HepG2 (cell line): ENCODE measurements around the gene DIABLO. TPM values are rescaled to one million over a fixed set of nuclear protein-coding genes. Genes with fewer than 3 reads are reported as not detected.

Experiments used
- AGO2 ChIP-seq: fragments of 200-400 bp; formaldehyde crosslinking; optimal IDR thresholded peaks from 2 replicates; pipeline ENCODE3; 2017; ENCODE audit warnings: mild to moderate bottlenecking, low read depth, low read length, moderate library complexity
- ATF4 ChIP-seq, 2 experiments: fragments of 450-650 bp in 1 of 2; sonication (generic) in 1 of 2; formaldehyde crosslinking; IDR thresholded peaks; 2 replicates each; pipeline versions ENCODE4 v1.5.0 to v1.8.0; 2020 to 2022; ENCODE audit warnings: mild to moderate bottlenecking in 1 of 2, missing genetic modification reagents in 1 of 2
- CBX1 ChIP-seq: IDR thresholded peaks from one replicate; pipeline ENCODE4 v1.6.1; 2016; ENCODE audit warnings: antibody characterized with exemption, low read depth
- CBX2 ChIP-seq, 2 experiments: fragments of 200-600 bp in 1 of 2; sonication (generic); formaldehyde crosslinking in 1 of 2; IDR thresholded peaks; 2 replicates each; pipeline versions ENCODE4 v1.7.0 to v1.8.1; 2018 to 2022; ENCODE audit warnings: low read depth in 2 of 2, low read length in 1 of 2, mild to moderate bottlenecking in 1 of 2, missing genetic modification reagents in 1 of 2
- IRF2 ChIP-seq: IDR thresholded peaks from 2 replicates; pipeline ENCODE4 v1.6.1; 2018; ENCODE audit warnings: missing genetic modification reagents, missing compliant biosample characterization
- ISX ChIP-seq: sonication (generic); formaldehyde crosslinking; conservative IDR thresholded peaks from 2 replicates; pipeline ENCODE4 v1.5.0; 2020; ENCODE audit warnings: missing genetic modification reagents
- NR0B2 ChIP-seq: sonication (generic); formaldehyde crosslinking; IDR thresholded peaks from 2 replicates; pipeline ENCODE4 v1.4.0; 2020; ENCODE audit warnings: mild to moderate bottlenecking, missing genetic modification reagents
- PITX1 ChIP-seq: sonication (generic); formaldehyde crosslinking; IDR thresholded peaks from 2 replicates; pipeline ENCODE4 v1.5.1; 2020; ENCODE audit warnings: mild to moderate bottlenecking, missing genetic modification reagents
- RXRA ChIP-seq: sonication (generic); formaldehyde crosslinking; IDR thresholded peaks from 2 replicates; pipeline ENCODE4 v1.5.1; 2020; ENCODE audit warnings: missing genetic modification reagents
- RXRB ChIP-seq: IDR thresholded peaks from 2 replicates; pipeline ENCODE4 v1.6.1; 2016; ENCODE audit warnings: borderline replicate concordance, missing genetic modification reagents, missing compliant biosample characterization
- SALL1 ChIP-seq: sonication (generic); formaldehyde crosslinking; IDR thresholded peaks from 2 replicates; pipeline ENCODE4 v1.8.0; 2022; ENCODE audit warnings: mild to moderate bottlenecking, missing genetic modification reagents
- SOX5 ChIP-seq: IDR thresholded peaks from 2 replicates; pipeline ENCODE4 v1.6.1; 2016; ENCODE audit warnings: borderline replicate concordance
- TBX2 ChIP-seq: sonication (generic); formaldehyde crosslinking; IDR thresholded peaks from 2 replicates; pipeline ENCODE4 v1.5.0; 2020; ENCODE audit warnings: missing genetic modification reagents, mild to moderate bottlenecking, borderline replicate concordance
- ZBTB40 ChIP-seq, 2 experiments: fragments of 450-650 bp in 1 of 2; sonication (generic) in 1 of 2; formaldehyde crosslinking in 1 of 2; IDR thresholded peaks; 2 replicates each; pipeline versions ENCODE4 v1.6.1 to v1.8.0; 2016 to 2022; ENCODE audit warnings: antibody characterized with exemption in 1 of 2, mild to moderate bottlenecking in 1 of 2, missing genetic modification reagents in 1 of 2
- ZNF121 ChIP-seq: sonication (generic); formaldehyde crosslinking; IDR thresholded peaks from 2 replicates; pipeline ENCODE4 v1.5.0; 2020; ENCODE audit warnings: mild to moderate bottlenecking, missing genetic modification reagents
- ZNF562 ChIP-seq: sonication (generic); formaldehyde crosslinking; IDR thresholded peaks from 2 replicates; pipeline ENCODE4 v1.8.0; 2022; ENCODE audit warnings: missing genetic modification reagents, borderline replicate concordance
- ZNF768 ChIP-seq: sonication (generic); formaldehyde crosslinking; IDR thresholded peaks from 2 replicates; pipeline ENCODE4 v1.4.0; 2020; ENCODE audit warnings: missing genetic modification reagents
- ZSCAN22 ChIP-seq: sonication (generic); formaldehyde crosslinking; IDR thresholded peaks from 2 replicates; pipeline ENCODE4 v1.4.0; 2020; ENCODE audit warnings: mild to moderate bottlenecking, missing genetic modification reagents
- polyA plus RNA-seq, 8 experiments: library from polyadenylated mRNA; depleted of rRNA in 3 of 8; stranded (reverse) in 7 of 8; unstranded in 1 of 8; fragments of >200 nt; fragmentation: Illumina TruSeq in 4 of 8; extraction: Trizol in 4 of 8; gene quantifications; 2 replicates each; pipeline versions ENCODE4 v1.2.1 to v1.2.3, GENCODE V29; 2011 to 2016; ENCODE audit warnings: low read depth in 4 of 8, missing spikeins in 1 of 8, mixed read lengths in 1 of 8; ENCODE audit not compliant: insufficient read depth in 1 of 8
- total RNA-seq, 5 experiments: library from RNA; depleted of rRNA; stranded (reverse); fragments of >200 nt; fragmentation: Illumina TruSeq; extraction: Trizol; gene quantifications; 2 replicates each; pipeline ENCODE4 v1.2.3, GENCODE V29; 2016; ENCODE audit warnings: low read depth in 1 of 5

The DIABLO gene
- total and polyA plus RNA-seq, 2 of the 13 experiments (the other 11 are each of a cell fraction or from before 2014, with no cell fraction given), result 20.7 to 70.9 TPM

GRCh38 chr12:122226366-122227125 is 694 bp upstream of the DIABLO start (continued):
- TF ChIP-seq ZBTB40 (IDR thresholded peaks at IDR 0.05), result no peak
- peak; percentile 75; the same call in 1 of the 2 replicates for TF ChIP-seq ZBTB40 (CRISPR knock-in tag; IDR thresholded peaks at IDR 0.05)
- no peak for TF ChIP-seq RXRA (CRISPR knock-in tag)
- peak; percentile 48 for TF ChIP-seq CBX1
- peak; percentile 78; the same call in 1 of the 2 replicates for TF ChIP-seq ZNF768
- TF ChIP-seq ZNF562 (CRISPR knock-in tag), result peak; percentile 71; the same call in 1 of the 2 replicates
- TF ChIP-seq CBX2 (IDR thresholded peaks at IDR 0.05; ENCODE audit: low read depth, low read length), result no peak
- 0 out of 2 replicates have a peak, but pooled peaks have one; percentile 70 for TF ChIP-seq CBX2 (CRISPR knock-in tag; IDR thresholded peaks at IDR 0.05; ENCODE audit: low read depth)
- TF ChIP-seq PITX1 (CRISPR knock-in tag), result no peak; the same call in 1 of the 2 replicates
- TF ChIP-seq RXRB (CRISPR knock-in tag), result peak; percentile 15; the same call in 1 of the 2 replicates
- 0 out of 2 replicates have a peak, but pooled peaks have one; percentile 11 for TF ChIP-seq ZNF121 (CRISPR knock-in tag)
- peak; percentile 36; the same call in 1 of the 2 replicates for TF ChIP-seq ZSCAN22 (CRISPR knock-in tag)
- TF ChIP-seq SALL1, result peak; percentile 91
- TF ChIP-seq NR0B2 (CRISPR knock-in tag), result peak; percentile 96
- TF ChIP-seq IRF2 (CRISPR knock-in tag), result no peak
- TF ChIP-seq ATF4 (CRISPR knock-in tag; IDR thresholded peaks at IDR 0.05), result 0 out of 4 replicates have a peak, but pooled peaks of 1 of the 2 experiments have one; percentile 33
- TF ChIP-seq SOX5 (CRISPR knock-in tag), result peak; percentile 68
- TF ChIP-seq TBX2 (CRISPR knock-in tag), result peak; percentile 24; the same call in 1 of the 2 replicates
- peak; percentile 87; the same call in 1 of the 2 replicates for TF ChIP-seq ISX (CRISPR knock-in tag)
- TF ChIP-seq AGO2, result peak; percentile 43
